HG03095 (cell line): ENCODE results near the gene DACH1.
"Not testable (repeated sequence)": the region's sequence is repeated elsewhere in the genome, so short reads cannot be mapped to it uniquely, and the experiment has no call there.

Source experiments
- ATAC-seq: cut with Tn5 transposase; IDR thresholded peaks from one replicate; pipeline ENCODE4 v1.9.1; 2021; ENCODE audit warnings: moderate library complexity; ENCODE audit not compliant: unreplicated experiment

DACH1 gene

DNA sequence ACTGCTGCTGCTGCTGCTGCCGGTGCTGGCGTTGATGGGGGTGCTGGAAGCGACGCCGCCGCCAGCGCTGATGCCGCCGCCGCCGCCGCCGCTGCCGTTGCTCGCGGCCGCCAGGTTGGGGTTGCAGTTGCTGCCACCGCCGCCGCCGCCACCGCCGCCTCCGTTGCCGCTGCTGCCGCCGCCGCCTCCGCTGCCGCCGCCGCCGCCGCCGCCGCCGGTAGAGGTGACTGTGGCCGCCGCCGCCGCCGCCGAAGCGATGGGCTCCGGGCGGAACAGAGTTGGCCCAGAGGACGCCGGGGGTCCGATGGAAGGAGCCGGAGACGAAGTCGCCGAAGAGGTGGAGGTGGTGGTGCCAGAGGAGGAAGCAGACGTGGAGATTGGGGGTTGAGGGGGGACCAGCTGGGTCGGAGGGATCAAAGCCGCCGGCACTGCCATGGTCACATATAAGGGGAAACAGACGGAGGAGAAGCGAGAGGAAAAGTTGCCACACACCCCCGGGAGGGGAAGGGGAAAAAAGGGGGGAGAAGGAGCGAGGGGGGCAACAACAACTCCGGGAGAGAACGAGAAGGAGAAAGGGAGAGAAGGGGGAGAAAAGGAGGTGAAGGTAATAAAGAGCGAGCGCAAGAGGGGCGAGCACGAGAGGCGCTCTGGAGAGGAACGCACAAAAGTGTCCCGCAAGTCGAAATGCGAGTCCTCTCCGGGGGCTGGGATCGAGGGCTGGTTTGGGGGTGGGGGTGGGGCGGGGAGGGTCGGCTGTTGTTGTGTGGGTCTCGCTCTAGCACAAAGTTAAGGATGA is 471 bp downstream of the DACH1 start:
- no peak for ATAC-seq

- no peak for ATAC-seq
Measured at GRCh38 chr13:71865874-71866334, 1.1 kb downstream of the DACH1 start.

DNA sequence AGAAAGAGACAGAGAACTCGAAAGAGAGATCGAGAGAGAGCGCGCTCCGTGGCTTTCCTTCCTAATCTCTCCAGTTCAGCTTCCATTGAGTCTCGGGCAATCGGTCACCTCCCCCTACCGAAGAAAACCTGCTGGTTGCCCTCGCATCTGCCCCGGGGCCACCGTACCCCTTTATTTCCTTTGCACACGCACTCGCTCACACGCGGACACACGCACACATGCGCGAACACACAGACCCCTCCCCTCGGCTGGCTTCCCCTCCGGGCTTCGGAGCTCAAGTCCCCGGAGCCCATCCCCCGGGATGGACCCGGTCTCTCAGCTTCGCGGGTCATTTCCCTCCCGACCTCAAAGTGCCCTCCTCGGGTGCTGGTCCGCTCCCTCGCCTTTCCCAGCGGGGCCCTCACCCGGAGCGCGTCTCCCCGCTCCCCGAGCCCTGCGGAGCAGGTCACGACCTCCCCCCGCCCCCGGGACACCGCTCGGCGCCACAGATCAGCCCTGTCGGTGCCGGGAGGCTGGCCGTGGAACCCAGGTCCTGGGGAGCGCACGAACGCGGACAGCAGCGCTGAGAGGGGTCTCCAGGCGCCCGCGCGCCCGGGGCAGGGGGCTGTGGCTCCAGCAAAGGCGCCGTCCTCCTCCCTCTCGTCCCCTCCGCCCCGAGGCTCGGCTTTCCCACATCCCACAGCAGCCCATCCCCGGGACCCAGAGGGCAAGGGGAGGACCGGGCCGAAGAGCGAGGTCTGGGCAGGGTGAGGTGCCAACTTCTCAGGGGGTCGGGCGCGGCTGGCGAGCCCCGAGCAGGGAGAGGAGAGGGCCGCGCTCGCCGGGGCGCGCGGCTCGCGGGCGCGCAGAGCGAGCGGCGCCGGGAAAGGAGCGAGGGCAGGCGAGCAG is 1.8 kb downstream of the DACH1 start:
- no peak for ATAC-seq

DNA sequence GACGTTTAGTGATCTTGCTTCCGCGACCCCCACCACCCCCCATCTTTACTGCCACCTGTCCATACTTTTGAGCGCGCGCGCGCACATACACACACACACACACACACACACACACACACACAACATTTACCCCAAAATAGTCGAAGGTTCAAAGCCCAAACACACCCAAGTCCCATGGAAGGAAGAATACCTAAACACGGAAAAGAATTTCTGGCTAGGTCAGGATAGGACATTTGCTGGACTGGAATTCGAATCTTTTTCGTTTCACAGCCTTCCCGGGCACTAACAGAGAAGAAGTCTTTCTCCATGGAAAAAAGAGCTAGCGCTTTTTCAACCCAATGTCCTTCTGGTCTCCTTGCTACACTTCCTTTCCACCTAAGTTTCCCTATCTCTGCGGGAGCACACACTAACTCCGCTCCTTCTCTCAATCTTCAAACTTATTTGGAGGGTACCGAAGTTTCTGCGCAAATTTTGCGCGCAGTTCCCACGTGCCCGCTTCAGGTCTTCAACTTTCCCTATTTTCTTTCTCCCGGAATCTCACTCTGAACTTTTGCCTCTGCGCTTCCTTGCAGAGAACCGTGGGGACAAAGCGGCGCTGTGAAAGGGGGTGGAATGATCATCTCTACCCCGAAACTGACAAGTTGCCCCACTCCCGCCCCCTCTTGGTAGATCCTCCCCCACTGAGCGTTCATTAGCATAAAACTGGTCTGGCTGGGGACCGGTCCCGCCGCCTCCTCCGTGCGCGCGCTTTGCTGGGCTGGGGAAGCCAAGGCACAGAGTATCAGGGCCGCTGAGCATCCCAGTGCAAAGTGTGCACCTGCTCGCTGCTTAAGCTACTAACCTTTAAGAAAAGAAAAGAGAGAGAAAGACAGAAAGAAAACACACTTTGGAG is 2.7 kb downstream of the DACH1 start:
- ATAC-seq, result no peak

DNA sequence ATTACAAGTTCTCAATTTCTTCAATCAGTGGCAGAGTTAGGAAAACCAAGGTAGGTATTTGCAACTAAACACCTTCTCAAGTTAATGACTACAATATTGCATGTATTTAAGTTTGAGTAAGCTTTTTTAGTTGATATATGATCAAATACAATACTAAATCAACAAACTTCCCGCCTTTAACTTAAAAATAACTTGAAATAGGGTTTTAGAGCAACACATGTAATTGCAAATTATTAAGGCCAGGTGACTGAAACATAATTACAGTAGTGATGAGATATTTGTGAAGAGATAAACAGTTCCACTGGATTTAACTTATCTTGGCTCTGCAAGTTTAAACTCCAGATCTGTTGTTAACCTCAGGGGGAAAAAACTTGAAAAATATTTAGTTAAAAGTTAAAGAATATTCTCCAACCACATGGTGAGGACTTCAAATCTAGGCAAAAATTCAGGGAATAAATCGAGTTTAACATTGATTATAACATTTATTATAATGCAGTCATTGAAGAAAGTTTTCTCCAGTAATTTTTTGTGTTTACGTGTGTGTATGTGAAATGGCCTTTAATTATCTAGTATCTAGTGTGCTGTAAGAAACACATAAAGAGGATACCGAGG is 3.6 kb downstream of the DACH1 start:
- ATAC-seq, result no peak

GRCh38 chr13:71862459-71862943 is 4.5 kb downstream of the DACH1 start:
- ATAC-seq, result no peak

DNA sequence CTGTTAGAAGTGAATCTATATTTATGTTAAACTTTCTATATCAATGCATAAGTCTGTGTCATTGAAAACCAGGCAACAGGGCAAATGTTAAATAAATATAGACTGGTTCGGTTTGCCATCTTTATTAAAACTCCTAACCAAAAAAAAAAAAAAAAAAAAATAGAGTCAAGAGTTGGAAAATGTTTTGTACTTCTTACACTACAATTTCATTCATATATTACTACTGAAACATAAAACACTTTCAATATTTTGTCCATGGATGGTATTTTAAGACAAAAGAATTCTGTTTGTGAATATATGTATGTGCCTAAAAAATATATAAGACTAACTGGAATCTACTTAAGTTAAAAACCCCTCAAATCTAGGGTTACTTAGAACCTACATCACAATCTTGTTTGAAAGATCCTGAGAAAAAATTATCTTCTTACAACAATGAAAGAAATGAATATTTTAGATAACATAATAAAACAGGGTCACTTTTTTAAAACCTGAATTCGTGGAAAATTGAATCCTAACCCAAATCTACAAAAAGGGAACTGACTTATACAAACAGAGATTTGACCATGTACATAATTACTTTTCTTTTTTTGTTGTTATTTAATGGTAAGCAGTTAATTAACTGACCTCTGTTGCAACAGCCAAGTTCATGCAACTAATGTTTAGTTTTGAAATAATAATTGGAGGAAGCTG is 5.1 kb downstream of the DACH1 start:
- ATAC-seq, result no peak

GRCh38 chr13:71860547-71861138 is 6.4 kb downstream of the DACH1 start:
- ATAC-seq, result no peak

DNA sequence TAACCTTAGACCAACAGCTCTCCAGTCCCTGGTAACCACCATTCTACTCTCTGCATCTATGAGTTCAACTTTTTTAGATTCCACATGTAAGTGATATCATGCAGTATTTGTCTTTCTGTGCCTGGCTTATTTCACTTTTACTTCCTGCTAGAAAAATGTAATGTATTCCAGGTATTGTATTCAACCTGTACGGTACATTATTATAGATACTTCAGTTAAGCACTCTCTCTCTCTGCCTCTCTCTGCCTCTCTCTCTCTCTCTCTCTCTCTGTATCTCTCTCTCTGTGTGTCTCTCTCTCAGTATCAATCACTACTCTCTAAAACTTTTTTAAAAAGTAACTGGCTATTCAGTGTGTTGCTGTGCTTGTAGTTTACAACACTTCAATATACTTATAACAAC is 8.4 kb downstream of the DACH1 start:
- no peak for ATAC-seq

DNA sequence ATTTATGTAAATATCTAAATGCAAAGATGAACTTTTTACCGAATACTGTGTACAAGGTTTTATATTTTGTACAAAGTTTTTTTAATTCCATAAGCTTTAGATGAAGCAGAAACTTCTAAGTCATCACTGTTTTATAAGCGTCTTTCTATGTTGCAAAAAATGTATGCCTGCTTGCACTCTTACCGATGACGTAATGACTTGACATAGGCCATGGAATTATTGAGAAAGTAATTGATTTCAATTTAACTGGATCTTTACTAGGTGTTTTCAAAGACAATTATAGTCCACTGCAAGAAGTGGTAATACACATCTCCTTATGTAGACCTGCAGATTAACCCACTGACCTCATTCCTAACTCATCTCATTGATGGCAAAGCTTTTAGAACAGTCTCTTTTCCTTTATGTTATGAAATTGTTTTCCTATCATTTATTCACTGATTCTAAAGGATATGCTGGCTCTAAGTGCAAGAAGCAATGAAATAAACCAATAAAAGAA is 10.4 kb downstream of the DACH1 start:
- no peak for ATAC-seq

DNA sequence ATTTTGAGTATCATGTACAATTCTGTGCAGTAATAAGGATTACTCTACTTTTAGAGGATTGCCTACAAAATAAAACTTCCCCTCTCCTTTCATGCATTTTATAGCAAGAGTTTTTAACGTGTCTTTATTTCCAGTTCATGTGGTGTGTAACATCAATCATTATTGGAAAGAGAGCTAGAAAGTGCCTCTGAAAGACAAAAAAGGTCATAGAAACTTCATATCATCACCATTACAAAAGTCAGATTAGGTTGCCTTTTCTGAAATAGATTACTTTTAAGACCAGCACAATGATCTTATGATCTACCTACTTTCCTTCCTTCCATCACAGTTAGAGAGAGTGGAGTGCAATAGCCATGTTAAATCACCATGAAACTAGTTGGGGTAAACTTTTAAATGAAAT is 12.6 kb downstream of the DACH1 start:
- no peak for ATAC-seq

- no peak for ATAC-seq
Measured at GRCh38 chr13:71853725-71854124, 13.3 kb downstream of the DACH1 start.

- ATAC-seq, result no peak
Measured at GRCh38 chr13:71852736-71853135, 14.3 kb downstream of the DACH1 start.

DNA sequence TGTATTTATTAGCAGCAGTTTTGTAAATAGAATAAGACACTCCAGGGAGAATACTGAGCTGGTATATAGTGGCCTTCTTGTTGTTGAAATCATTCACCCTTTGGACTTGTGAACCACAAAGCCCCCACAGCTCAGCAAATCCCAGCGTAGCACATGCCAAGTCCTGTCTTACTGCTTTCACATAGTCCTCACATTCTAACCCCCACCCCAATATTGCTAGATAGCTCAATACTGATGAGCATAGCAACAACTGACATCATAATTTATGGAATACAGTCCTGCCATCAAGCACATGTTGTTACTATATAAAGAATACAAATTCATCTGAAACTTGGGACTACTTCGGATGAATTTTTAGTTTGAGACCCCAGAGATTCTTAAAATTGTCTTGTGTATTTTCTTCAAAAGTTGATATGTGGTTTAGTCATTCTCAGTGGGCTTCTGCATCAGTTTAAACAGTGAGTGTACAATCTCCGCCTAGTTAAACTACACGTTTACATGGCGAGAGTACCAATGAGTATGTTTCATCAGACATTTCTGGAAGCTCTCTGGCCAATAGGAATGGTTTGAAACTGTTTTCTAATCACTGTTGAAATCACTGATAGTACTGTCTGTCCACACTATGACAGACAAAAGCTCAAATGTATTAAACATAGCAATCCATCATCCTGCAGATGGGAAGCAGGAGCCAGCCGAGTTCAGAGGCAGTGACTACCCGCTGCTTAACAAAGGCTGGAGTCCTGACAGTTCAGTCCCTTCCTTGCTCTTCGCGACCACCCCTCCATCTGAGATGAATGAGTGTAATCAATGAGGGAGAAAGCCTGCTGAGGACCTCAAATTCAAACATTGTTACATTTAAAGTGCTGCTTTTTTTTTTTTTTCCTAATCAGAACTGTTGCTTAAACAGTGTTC is 15.2 kb downstream of the DACH1 start:
- no peak for ATAC-seq

DNA sequence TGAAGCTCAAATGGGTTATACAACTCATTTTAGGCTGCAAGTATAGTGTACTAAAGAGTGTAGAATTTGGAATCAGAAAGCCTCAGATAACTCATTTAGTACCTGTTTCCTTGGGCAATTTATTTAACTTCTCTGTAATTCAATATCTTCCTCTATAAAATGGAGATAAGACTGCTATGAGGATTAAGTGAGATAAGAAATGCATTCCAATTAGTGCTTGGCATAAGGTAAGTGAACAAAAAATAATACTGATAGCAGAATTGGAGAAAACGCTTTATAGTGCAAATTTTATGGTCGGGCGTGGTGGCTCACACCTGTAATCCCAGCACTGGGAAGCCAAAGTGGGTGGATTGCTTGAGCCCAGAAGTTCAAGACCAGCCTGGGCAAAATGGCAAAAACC is 25.0 kb downstream of the DACH1 start:
- ATAC-seq, result no peak

GRCh38 chr13:71838842-71839241 is 28.2 kb downstream of the DACH1 start:
- no peak for ATAC-seq

GRCh38 chr13:71837582-71837981 is 29.4 kb downstream of the DACH1 start:
- not testable (repeated sequence) for ATAC-seq

- ATAC-seq, result no peak
Measured at GRCh38 chr13:71831716-71832115, 35.3 kb downstream of the DACH1 start.
